Measurements from ENCODE around the gene FUBP1. TPM values are rescaled to one million over a fixed set of nuclear protein-coding genes. Genes with fewer than 3 reads are reported as not detected.
A peak's percentile ranks its signal among the peaks of the same experiment; 100 is the strongest.
"Not testable (repeated sequence)": the region's sequence is repeated elsewhere in the genome, so short reads cannot be mapped to it uniquely, and the experiment has no call there.

The FUBP1 gene
- total RNA-seq = 87.0 and 125 TPM in 2 replicates

GRCh38 chr1:77978969-77979876, at the start of gene FUBP1:
FUBP1 (minus strand) TSS chr1:77979072; CDS start chr1:77979004, 68 bp downstream.
- peak within 1 kb of the TSS; percentile 96 for H3K4me3 ChIP-seq (ENCODE audit: low read depth, low read length)
- peak; percentile 61 for TF ChIP-seq CTCF (IDR thresholded peaks at IDR 0.05; ENCODE audit: insufficient read depth, low read depth, low read length)
- DNase-seq (ENCODE audit: low read depth) = peak; percentile 100

GRCh38 chr1:78021134-78021533, 42.3 kb upstream of the FUBP1 start:
- not testable (repeated sequence) for DNase-seq (ENCODE audit: low read depth); H3K4me3 ChIP-seq (ENCODE audit: low read depth, low read length)

GRCh38 chr1:78019024-78019423, 40.2 kb upstream of the FUBP1 start:
- DNase-seq (ENCODE audit: low read depth) = no peak
- no peak for TF ChIP-seq CTCF (IDR thresholded peaks at IDR 0.05; ENCODE audit: insufficient read depth, low read depth, low read length)
- no peak overlapping the region for H3K4me3 ChIP-seq (ENCODE audit: low read depth, low read length)

GRCh38 chr1:78015148-78015547, 36.3 kb upstream of the FUBP1 start:
- TF ChIP-seq CTCF (IDR thresholded peaks at IDR 0.05; ENCODE audit: insufficient read depth, low read depth, low read length) = no peak
- no peak overlapping the region for H3K4me3 ChIP-seq (ENCODE audit: low read depth, low read length)
- no peak for DNase-seq (ENCODE audit: low read depth)

GRCh38 chr1:78011050-78011449, 32.2 kb upstream of the FUBP1 start:
- DNase-seq (ENCODE audit: low read depth) = no peak
- H3K4me3 ChIP-seq (ENCODE audit: low read depth, low read length) = no peak overlapping the region
- TF ChIP-seq CTCF (IDR thresholded peaks at IDR 0.05; ENCODE audit: insufficient read depth, low read depth, low read length) = no peak

- TF ChIP-seq CTCF (IDR thresholded peaks at IDR 0.05; ENCODE audit: insufficient read depth, low read depth, low read length) = no peak
- peak overlapping the region; percentile 85 for H3K4me3 ChIP-seq (ENCODE audit: low read depth, low read length)
- DNase-seq (ENCODE audit: low read depth) = peak; percentile 46
Measured at GRCh38 chr1:78009836-78010235, 31.0 kb upstream of the FUBP1 start.

GRCh38 chr1:78009276-78009675, 30.4 kb upstream of the FUBP1 start:
- TF ChIP-seq CTCF (IDR thresholded peaks at IDR 0.05; ENCODE audit: insufficient read depth, low read depth, low read length) = no peak
- H3K4me3 ChIP-seq (ENCODE audit: low read depth, low read length) = peak overlapping the region; percentile 85
- no peak for DNase-seq (ENCODE audit: low read depth)

Data from fibroblast of villous mesenchyme (primary cell).